ENCODE measurements around the gene RAD51B.

DNA sequence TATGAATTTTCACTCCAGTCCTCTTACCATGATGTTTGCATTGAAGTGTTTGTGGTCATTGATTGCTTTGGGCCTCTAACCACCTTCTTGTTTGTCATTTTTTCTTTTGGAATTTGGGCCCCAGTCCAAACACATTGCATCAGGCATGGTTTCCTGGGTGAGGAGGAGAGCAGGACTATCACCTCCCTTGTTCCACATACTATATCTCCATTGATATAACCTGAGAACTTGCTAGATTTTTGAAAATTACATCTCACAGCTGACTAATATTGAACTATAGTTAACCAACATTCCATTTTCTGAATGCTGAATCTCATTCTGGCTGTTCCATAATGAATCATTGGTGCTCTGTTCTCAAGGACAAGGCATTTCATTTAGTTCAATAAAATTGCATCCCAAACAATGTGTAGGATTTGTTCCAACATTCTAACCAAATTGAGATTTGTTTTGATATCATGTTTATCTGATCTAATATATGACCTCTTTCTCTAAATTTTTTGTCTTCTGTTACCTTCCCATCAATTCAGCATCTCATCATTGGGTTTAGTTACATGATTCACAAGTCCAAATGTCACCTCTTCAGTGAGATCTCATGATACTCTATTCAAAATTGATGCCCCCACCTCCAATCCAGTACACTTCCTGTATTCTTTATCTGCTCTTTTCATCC is 644.3 kb downstream of the RAD51B start:
- no peak for TF ChIP-seq POLR2A (IDR thresholded peaks at IDR 0.05)
- TF ChIP-seq, protein P1, sequence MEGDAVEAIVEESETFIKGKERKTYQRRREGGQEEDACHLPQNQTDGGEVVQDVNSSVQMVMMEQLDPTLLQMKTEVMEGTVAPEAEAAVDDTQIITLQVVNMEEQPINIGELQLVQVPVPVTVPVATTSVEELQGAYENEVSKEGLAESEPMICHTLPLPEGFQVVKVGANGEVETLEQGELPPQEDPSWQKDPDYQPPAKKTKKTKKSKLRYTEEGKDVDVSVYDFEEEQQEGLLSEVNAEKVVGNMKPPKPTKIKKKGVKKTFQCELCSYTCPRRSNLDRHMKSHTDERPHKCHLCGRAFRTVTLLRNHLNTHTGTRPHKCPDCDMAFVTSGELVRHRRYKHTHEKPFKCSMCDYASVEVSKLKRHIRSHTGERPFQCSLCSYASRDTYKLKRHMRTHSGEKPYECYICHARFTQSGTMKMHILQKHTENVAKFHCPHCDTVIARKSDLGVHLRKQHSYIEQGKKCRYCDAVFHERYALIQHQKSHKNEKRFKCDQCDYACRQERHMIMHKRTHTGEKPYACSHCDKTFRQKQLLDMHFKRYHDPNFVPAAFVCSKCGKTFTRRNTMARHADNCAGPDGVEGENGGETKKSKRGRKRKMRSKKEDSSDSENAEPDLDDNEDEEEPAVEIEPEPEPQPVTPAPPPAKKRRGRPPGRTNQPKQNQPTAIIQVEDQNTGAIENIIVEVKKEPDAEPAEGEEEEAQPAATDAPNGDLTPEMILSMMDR (IDR thresholded peaks at IDR 0.05): no peak

All from vagina (tissue), 2 donors.